ENCODE results near the gene DNAH1. TPM values are rescaled to one million over a fixed set of nuclear protein-coding genes. Genes with fewer than 3 reads are reported as not detected.

Gene DNAH1
- total RNA-seq, 1 experiment from 2014 or later, result 2.4 TPM

DNA sequence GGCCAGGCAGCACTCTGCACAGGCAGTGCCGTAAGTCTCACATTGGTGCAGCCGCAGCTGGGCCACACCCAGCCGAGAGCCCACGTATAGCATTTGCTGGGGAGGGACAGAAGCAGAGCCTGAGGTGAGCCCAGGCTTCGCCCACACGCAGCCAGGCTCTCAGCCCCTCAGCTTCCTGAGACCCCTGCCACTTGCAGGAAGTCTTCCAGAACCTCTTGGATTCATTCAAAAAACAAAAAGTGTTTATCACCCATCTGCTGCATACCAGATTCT, 121.9 kb downstream of the DNAH1 start:
- in situ Hi-C loops (cut with HindIII; ENCODE audit: low pct_unique_long_range_greater_than_20kb, low sequenced_read_pairs) (no loop called here), intact Hi-C loops (cut with micrococcal nuclease; ENCODE audit: unreplicated experiment) (no loop called here)
- CTCF ChIA-PET, result no interaction called here
- BruUV-seq (replicated peaks), result no TSS peak
- Histone ChIP-seq H3K36me3 (ENCODE audit: control insufficient read depth, insufficient read depth, low read length) (no peaks in the 10 kb centered on the region), H3K4me1 (ENCODE audit: control insufficient read depth, insufficient read depth, low read length) (no peaks in the 10 kb centered on the region), H3K9me3 (ENCODE audit: control insufficient read depth, insufficient read depth, low read depth, low read length) (no peaks in the 10 kb centered on the region), H3K4me3 (ENCODE audit: low read depth in 2 of 2, low read length in 2 of 2) (no peak overlapping the region), H3K27me3 (ENCODE audit: control insufficient read depth, insufficient read depth, low read length) (no peaks in the 10 kb centered on the region), H3K27ac (ENCODE audit: low read length) (no peak overlapping the region)
- DNase-seq (ENCODE audit: low read depth, low spot score), result no peak
- POLR2A ChIA-PET, result no interaction called here
- TF ChIP-seq, protein P1, sequence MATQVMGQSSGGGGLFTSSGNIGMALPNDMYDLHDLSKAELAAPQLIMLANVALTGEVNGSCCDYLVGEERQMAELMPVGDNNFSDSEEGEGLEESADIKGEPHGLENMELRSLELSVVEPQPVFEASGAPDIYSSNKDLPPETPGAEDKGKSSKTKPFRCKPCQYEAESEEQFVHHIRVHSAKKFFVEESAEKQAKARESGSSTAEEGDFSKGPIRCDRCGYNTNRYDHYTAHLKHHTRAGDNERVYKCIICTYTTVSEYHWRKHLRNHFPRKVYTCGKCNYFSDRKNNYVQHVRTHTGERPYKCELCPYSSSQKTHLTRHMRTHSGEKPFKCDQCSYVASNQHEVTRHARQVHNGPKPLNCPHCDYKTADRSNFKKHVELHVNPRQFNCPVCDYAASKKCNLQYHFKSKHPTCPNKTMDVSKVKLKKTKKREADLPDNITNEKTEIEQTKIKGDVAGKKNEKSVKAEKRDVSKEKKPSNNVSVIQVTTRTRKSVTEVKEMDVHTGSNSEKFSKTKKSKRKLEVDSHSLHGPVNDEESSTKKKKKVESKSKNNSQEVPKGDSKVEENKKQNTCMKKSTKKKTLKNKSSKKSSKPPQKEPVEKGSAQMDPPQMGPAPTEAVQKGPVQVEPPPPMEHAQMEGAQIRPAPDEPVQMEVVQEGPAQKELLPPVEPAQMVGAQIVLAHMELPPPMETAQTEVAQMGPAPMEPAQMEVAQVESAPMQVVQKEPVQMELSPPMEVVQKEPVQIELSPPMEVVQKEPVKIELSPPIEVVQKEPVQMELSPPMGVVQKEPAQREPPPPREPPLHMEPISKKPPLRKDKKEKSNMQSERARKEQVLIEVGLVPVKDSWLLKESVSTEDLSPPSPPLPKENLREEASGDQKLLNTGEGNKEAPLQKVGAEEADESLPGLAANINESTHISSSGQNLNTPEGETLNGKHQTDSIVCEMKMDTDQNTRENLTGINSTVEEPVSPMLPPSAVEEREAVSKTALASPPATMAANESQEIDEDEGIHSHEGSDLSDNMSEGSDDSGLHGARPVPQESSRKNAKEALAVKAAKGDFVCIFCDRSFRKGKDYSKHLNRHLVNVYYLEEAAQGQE (IDR thresholded peaks at IDR 0.05; ENCODE audit: insufficient read depth in 1 of 2, low read depth in 2 of 2, low read length in 1 of 2), result no peak
- TF ChIP-seq TCF7L2 (IDR thresholded peaks at IDR 0.05; ENCODE audit: low read depth, low read length) (no peak), POLR2AphosphoS5 (IDR thresholded peaks at IDR 0.05; ENCODE audit: low read depth, low read length) (no peak), SIN3A (IDR thresholded peaks at IDR 0.05; ENCODE audit: borderline replicate concordance, insufficient read depth, low read depth, low read length) (no peak)
- TF ChIP-seq, protein P2, sequence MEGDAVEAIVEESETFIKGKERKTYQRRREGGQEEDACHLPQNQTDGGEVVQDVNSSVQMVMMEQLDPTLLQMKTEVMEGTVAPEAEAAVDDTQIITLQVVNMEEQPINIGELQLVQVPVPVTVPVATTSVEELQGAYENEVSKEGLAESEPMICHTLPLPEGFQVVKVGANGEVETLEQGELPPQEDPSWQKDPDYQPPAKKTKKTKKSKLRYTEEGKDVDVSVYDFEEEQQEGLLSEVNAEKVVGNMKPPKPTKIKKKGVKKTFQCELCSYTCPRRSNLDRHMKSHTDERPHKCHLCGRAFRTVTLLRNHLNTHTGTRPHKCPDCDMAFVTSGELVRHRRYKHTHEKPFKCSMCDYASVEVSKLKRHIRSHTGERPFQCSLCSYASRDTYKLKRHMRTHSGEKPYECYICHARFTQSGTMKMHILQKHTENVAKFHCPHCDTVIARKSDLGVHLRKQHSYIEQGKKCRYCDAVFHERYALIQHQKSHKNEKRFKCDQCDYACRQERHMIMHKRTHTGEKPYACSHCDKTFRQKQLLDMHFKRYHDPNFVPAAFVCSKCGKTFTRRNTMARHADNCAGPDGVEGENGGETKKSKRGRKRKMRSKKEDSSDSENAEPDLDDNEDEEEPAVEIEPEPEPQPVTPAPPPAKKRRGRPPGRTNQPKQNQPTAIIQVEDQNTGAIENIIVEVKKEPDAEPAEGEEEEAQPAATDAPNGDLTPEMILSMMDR (IDR thresholded peaks at IDR 0.05), result no peak
- ATAC-seq, result no peak

DNA sequence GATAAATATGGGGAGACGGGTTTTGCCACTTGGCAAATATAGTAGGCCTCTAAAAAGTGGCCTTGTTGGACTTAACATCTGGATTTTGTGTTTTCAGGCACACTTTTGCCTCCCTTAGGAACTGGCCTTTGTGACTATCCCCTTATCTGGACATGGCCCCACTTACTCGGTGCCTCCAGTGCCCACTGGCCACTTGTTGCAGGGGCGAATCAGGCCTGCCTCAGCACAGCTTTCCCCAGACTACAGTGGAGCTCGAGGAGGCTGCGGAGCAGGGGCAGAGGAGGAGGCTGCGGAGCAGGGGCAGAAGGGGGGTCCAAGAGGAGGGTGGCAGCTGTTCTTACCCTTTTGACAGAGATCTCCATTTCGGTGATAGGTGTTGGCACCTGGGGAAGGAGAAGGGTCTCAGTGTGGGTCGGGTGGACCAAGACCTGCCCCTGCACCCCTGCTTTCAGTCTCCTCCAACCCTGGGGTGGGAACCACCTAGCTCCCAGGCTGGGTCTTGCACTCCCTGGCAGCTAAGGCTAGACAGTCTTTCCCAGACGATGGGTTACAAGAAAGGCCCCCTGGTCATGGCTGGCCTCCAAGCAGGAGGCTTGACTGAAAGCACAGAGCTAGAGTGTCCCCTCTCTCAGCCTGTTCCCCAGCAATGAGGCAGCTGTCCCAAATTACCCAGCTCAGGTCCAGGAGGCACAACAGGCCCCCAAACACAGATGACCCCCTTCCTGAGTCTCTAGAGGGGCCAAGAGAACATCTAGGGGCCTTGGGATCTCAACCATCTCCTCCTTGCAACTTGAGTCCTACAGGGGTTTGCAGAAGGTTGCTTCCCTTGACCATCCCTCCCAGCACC, 122.7 kb downstream of the DNAH1 start:
- ChIA-PET CTCF (no interaction called here), POLR2A (no interaction called here)
- H3K27me3 ChIP-seq (ENCODE audit: control insufficient read depth, insufficient read depth, low read length), result no peaks in the 10 kb centered on the region
- no peak overlapping the region for H3K4me3 ChIP-seq (ENCODE audit: low read depth in 2 of 2, low read length in 2 of 2)
- intact Hi-C loops (cut with micrococcal nuclease; ENCODE audit: unreplicated experiment) (no loop called here), in situ Hi-C loops (cut with HindIII; ENCODE audit: low pct_unique_long_range_greater_than_20kb, low sequenced_read_pairs) (no loop called here)
- ATAC-seq (no peak), DNase-seq (ENCODE audit: low read depth, low spot score) (no peak)
- no peaks in the 10 kb centered on the region for H3K4me1 ChIP-seq (ENCODE audit: control insufficient read depth, insufficient read depth, low read length)
- H3K27ac ChIP-seq (ENCODE audit: low read length), result no peak overlapping the region
- TF ChIP-seq TCF7L2 (IDR thresholded peaks at IDR 0.05; ENCODE audit: low read depth, low read length) (no peak), POLR2AphosphoS5 (IDR thresholded peaks at IDR 0.05; ENCODE audit: low read depth, low read length) (no peak), SIN3A (IDR thresholded peaks at IDR 0.05; ENCODE audit: borderline replicate concordance, insufficient read depth, low read depth, low read length) (no peak)
- TF ChIP-seq, protein P1 (IDR thresholded peaks at IDR 0.05; ENCODE audit: insufficient read depth in 1 of 2, low read depth in 2 of 2, low read length in 1 of 2), result no peak
- TF ChIP-seq, protein P2 (IDR thresholded peaks at IDR 0.05), result no peak
- H3K9me3 ChIP-seq (ENCODE audit: control insufficient read depth, insufficient read depth, low read depth, low read length), result no peaks in the 10 kb centered on the region
- no TSS peak for BruUV-seq (replicated peaks)
- no peaks in the 10 kb centered on the region for H3K36me3 ChIP-seq (ENCODE audit: control insufficient read depth, insufficient read depth, low read length)

Measured in Panc1 (cell line).